ENCODE results near the gene TM9SF3.

TM9SF3 gene

GRCh38 chr10:96586419-96587263 is at the start of gene TM9SF3:
Gene TM9SF3 (minus strand): TSS chr10:96587012. CDS start chr10:96586835, 177 bp downstream.
- DNase-seq (ENCODE audit: low read depth in 1 of 2, low spot score in 1 of 2): peak; percentile 88 to 91

DNA sequence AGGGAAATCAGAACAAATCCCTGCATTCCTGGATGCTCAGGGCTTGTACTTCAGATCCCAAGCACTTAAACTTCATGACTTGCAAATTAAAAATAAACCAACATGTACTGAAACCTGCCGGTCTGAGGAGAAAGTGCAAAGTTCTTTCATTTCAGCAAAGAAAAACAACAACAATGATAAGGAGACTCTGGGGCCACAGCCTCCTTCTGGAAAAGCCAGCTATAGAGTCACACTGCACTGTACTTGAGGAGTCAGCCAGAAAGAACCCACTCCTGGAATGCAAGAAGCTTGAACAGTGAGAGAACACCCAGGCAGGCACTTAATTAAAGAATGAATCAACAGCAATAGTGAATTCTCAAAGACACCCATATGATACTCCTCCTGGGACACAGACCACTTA is 49.7 kb upstream of the TM9SF3 start:
- DNase-seq (ENCODE audit: low read depth in 1 of 2, low spot score in 1 of 2): no peak

DNA sequence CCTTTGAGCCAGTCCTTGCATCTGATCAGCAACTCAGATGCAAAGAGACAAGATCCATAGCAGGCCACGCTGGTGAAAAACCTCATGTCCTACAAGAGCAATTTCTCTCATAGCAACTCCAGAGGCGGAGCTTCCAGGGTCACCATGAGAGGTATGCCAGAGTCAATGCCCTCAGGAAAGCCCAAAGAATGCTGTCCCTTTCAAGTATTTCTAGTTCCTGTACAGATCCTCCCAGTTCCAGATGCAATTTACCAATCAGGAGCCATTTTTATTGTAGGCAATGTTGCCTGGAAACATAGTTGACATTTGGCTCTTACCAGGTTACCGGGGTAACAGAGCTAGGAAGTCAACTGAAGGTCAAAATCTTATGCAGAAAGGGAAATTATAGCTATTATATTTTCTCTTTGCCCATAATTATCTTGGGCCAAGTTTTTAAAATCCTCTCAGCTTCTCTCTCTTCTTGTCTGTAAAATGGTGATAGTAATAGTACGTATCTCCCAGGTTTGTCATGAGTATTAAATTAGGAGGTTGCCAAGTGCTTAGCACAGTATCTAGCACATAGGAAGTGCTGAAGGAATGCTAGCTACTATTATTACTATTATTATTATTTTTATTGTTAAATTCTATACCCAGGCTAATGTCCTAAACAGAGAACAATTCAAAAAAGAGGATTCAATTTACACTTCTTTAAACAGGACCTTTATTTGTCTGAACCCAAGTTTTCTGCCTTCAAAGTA is 46.3 kb upstream of the TM9SF3 start:
- DNase-seq (ENCODE audit: low read depth in 1 of 2, low spot score in 1 of 2): no peak

DNA sequence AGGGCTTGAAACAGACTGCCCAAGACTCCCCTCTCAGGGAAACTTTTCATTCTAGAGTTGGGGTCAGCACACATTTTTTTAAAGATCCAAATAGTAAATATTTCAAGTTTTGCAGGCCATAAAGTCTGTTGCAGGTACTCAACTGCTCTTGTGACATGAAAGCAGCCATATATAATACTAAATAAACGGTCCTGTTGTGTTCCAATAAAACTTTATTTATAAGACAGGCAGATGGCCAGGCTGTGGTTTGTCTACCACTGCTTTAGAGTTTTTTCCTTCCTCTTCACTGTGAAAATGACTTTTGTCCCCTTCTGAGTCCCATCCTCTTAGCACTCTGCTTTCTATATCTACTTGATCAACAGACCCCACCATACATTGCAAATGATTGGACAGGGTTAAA is 40.5 kb upstream of the TM9SF3 start:
- no peak for DNase-seq (ENCODE audit: low read depth in 1 of 2, low spot score in 1 of 2)

DNA sequence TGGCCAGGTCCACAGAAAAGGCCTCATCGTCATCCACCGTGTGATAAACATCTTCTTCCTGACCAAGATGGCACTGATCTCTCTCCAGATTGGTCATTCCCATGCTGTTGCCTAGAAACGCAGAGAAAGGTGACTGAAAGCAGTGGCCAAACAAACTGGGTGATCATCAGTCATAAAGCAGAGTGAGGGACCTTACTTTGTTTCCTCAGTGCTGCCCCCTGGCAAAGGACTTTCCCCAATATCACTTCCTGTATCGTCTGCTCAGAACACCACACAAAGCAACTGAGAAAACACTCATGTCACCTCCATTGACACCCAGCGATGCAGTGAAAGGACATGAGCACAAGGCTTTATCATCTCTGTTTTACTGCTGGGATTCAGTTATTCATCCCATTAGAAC is 40.0 kb upstream of the TM9SF3 start:
- no peak for DNase-seq (ENCODE audit: low read depth in 1 of 2, low spot score in 1 of 2)

GRCh38 chr10:96625173-96625572 is 38.4 kb upstream of the TM9SF3 start:
- DNase-seq (ENCODE audit: low read depth in 1 of 2, low spot score in 1 of 2): no peak

GRCh38 chr10:96622013-96622787 is 35.4 kb upstream of the TM9SF3 start:
- no peak for DNase-seq (ENCODE audit: low read depth in 1 of 2, low spot score in 1 of 2)

DNA sequence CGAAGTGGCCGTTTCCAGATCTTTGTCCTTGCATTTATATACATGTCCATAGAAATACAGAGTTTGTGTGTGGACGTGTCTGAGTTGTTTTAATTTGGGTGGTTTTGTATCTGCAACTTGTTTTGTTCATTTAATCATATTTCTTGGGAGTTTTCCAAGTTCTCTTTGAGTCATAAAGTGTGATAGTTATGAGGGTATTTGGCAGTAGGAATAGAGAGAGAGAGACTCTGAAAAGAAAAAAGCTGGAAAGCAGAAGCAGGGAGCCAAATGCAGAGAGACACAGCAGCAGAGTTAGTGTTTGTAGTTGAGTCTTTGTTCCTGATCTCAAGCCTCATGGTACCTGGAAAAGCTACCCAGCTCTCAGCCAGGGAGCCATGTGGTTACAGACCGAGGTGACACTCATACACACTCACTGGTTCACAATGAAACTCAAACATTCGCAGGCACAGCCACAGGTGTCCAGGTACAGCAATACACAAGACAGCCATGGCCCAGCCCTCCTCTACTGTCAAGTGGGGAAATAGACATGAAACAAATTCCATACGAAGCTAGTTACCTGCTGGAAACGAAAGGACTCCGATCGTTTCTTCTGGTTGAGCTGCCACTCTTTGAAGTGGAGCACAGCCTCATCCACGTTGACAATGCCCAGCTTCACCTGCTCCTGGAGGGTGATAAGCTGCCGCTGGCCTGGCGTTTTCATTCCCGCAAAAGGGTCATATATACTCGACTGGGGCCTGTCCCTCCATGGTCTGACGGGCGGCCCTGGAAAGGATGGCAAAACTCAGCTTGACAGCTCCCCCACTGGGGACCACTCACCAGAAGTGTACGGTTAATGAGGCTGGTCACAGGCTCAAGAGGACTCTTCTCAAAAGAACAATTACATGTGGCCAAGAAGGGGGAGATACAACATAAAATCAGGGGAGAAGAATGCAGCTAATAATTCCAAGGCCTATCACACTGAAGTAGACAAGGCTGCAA is 33.3 kb upstream of the TM9SF3 start:
- DNase-seq (ENCODE audit: low read depth in 1 of 2, low spot score in 1 of 2): no peak

GRCh38 chr10:96619120-96619519 is 32.3 kb upstream of the TM9SF3 start:
- DNase-seq (ENCODE audit: low read depth in 1 of 2, low spot score in 1 of 2): no peak

- DNase-seq (ENCODE audit: low read depth in 1 of 2, low spot score in 1 of 2): no peak
Measured at GRCh38 chr10:96618653-96619052, 31.8 kb upstream of the TM9SF3 start.

- DNase-seq (ENCODE audit: low read depth in 1 of 2, low spot score in 1 of 2): no peak
Measured at GRCh38 chr10:96616961-96617360, 30.1 kb upstream of the TM9SF3 start.

DNA sequence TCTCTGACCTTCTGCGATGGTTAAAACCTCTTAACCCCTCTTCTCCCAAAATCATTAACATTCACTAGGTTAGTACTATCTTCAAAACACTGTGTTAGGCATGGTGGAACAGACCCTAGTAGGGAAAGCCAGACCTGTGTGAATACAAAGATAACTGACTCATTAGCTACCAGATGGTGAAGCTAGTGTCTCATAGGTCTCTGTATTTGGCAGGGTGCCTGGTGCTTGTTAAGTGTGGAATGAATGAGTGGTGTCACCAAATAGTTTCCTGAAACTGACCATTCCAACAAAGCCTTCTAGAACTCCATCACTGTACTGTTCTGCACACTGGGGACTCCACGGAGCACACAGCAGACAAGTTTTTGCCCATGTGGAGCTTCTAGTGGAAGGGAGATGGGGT is 27.7 kb upstream of the TM9SF3 start:
- no peak for DNase-seq (ENCODE audit: low read depth in 1 of 2, low spot score in 1 of 2)

GRCh38 chr10:96613576-96613975 is 26.8 kb upstream of the TM9SF3 start:
- no peak for DNase-seq (ENCODE audit: low read depth in 1 of 2, low spot score in 1 of 2)

GRCh38 chr10:96612055-96612830 is 25.4 kb upstream of the TM9SF3 start:
- no peak for DNase-seq (ENCODE audit: low read depth in 1 of 2, low spot score in 1 of 2)

DNA sequence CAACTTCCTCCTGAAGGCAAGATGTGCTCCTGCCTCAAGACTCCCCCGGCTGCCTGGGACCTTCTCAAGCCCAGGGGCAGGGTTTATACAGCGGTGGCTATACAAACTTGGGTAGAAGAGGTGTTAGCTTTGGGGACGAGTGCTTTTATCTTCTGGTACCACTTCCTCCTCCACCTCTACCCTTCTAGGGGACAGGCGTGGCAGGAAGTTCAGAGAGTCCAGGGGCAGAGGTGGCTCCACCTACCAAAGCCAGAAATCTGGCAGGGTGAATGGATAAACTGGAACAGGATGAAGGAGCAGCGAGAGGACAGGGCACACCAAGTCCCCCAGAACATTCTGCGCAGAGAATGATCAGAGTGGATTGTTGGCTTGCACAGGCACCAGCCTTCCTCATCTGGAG is 24.0 kb upstream of the TM9SF3 start:
- DNase-seq (ENCODE audit: low read depth in 1 of 2, low spot score in 1 of 2): no peak

- no peak for DNase-seq (ENCODE audit: low read depth in 1 of 2, low spot score in 1 of 2)
Measured at GRCh38 chr10:96609510-96609909, 22.7 kb upstream of the TM9SF3 start.

- no peak for DNase-seq (ENCODE audit: low read depth in 1 of 2, low spot score in 1 of 2)
Measured at GRCh38 chr10:96608805-96609204, 22.0 kb upstream of the TM9SF3 start.

DNA sequence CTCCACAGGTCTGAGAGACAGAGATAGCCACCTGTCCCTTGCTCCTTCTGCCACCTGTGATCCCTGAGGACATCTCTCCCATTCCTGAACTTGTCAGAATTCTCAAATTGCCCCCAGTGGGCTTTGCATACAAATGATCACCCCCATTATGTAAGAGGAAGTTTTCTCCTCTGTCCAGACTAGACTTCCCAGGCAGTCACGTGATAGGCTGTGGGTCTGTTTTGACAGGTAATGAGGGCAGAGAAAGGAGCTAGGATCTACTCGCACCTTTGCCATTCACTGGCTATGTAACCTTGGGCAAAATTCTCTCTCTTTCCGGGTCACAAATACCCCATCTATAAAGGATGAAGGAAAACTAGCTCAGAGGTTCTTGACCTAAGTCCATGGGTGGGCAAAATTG is 21.4 kb upstream of the TM9SF3 start:
- no peak for DNase-seq (ENCODE audit: low read depth in 1 of 2, low spot score in 1 of 2)

DNA sequence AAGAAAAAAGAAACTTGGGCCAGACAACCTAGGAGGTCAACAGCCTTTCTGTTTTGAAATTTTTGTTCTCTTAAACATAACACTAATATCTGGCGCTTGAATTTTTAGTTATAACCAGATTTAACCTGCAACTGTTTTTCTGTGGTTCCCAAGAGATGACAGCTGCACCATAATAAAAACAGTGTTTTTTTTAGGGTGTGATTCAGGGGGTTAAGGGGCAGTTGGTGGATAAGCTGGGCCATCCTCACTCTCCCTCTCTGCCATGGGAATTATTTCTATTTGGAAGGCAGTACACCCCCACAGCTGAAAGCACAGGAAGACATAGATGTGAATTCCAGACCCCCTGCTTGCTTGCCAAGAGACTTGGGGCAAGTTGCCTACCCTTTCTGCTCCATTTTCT is 20.1 kb upstream of the TM9SF3 start:
- no peak for DNase-seq (ENCODE audit: low read depth in 1 of 2, low spot score in 1 of 2)

- DNase-seq (ENCODE audit: low read depth in 1 of 2, low spot score in 1 of 2): no peak
Measured at GRCh38 chr10:96606216-96606615, 19.4 kb upstream of the TM9SF3 start.

All from stimulated activated CD4-positive, alpha-beta T cell treated with anti-CD3 and anti-CD28 coated beads, Interleukin-15, amount 100 ng/mL, for 1 hour (primary cell).